Measurements from ENCODE around the gene HEXA.
A peak's percentile ranks its signal among the peaks of the same experiment; 100 is the strongest.

The HEXA gene

DNA sequence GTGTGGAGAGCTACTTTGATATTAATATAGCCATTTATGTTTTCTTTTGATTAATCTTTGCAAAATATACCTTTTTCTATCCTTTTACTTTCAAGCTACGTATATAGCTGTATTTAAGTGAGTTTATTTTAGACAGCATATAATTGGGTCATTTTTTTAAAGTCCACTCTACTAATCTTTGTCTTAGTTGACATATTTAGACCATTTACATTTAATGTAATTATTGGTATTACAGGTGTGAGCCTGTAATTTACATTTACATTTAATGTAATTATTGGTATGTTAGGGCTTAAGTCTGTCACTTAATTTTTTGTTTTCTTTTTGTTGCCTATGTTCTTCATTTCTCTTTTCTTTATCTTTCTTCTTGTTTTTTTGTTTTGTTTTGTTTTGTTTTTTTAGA, 52.1 kb downstream of the HEXA start:
- no peak for TF ChIP-seq CTCF (IDR thresholded peaks at IDR 0.05; ENCODE audit: borderline replicate concordance, insufficient read depth, low read depth, low read length)
- H3K4me3 ChIP-seq (ENCODE audit: low read depth, low read length): no peak overlapping the region

- peak within 1 kb of the TSS; percentile 65 for H3K4me3 ChIP-seq (ENCODE audit: low read depth, low read length)
- no peak for TF ChIP-seq CTCF (IDR thresholded peaks at IDR 0.05; ENCODE audit: borderline replicate concordance, insufficient read depth, low read depth, low read length)
Observed at GRCh38 chr15:72319985-72320671, 55.7 kb downstream of the HEXA start, which contains the start of gene CELF6. Gene CELF6 (minus strand): TSS chr15:72320157. CDS start chr15:72319874, 283 bp downstream.

GRCh38 chr15:72319360-72319984, 56.3 kb downstream of the HEXA start:
- TF ChIP-seq CTCF (IDR thresholded peaks at IDR 0.05; ENCODE audit: borderline replicate concordance, insufficient read depth, low read depth, low read length): no peak
- no peak overlapping the region for H3K4me3 ChIP-seq (ENCODE audit: low read depth, low read length)

DNA sequence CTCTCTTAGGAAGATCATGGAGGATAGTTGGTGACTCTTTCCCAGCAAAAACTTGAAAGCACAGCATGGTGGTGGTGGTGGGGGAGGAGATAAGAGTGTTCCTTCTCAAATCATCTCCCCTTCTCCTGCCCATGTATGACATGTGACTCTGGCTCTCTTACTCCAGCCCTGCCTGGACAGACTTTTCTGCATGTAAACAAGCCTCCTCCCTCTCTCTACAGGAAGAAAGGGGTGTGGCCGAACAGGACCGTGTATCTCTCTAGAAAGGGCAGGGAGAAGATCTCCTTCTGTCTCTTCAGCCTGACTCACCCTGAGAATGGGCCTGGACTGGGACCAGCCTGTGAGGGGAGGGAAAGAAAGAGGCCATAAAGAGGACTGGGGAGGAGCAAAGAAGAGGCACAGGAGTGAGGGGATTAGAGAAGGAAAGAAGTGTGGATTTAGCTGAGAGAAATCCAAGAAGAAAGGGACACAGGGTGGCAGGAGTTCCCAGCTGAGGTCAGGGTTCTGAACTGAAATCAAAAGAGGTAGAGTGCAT, 57.3 kb downstream of the HEXA start:
- no peak for TF ChIP-seq CTCF (IDR thresholded peaks at IDR 0.05; ENCODE audit: borderline replicate concordance, insufficient read depth, low read depth, low read length)
- H3K4me3 ChIP-seq (ENCODE audit: low read depth, low read length): no peak overlapping the region

DNA sequence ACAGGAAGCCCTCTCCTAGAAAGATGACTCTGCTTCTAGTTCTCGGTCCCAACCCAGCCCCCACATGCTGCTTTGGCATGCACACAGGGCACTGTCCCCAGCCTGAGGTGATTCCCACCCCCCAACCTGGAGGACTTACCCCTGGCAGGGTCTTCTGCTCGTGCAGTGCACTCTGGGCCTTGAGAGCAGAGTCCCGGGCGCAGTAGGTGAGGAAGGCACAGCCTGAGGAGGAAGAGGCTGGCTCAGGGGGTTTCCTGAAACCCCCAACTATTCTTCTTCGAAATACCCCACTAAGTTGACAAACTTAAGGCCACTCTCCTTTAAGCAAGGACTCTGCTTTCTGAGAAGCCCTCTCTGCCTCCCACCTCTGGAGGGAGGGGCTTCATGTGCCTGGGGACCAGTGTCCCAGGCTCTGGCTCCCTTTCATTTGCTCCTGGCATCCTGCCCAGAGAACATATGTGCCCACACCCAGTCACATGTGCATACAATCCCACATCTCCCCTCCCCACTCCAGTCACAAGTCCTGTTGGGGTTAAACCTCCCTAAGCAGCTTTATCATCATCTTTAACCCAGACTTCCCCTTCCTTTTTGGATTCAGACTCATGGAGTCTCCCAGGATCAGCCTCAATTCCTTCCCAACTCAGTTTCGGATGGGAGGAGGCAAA, 60.0 kb downstream of the HEXA start:
- TF ChIP-seq CTCF (IDR thresholded peaks at IDR 0.05; ENCODE audit: borderline replicate concordance, insufficient read depth, low read depth, low read length): no peak
- H3K4me3 ChIP-seq (ENCODE audit: low read depth, low read length): no peak overlapping the region

- TF ChIP-seq CTCF (IDR thresholded peaks at IDR 0.05; ENCODE audit: borderline replicate concordance, insufficient read depth, low read depth, low read length): no peak
- H3K4me3 ChIP-seq (ENCODE audit: low read depth, low read length): no peak overlapping the region
Observed at GRCh38 chr15:72313881-72314280, 61.9 kb downstream of the HEXA start.
